GM10248 (cell line): ENCODE results near the gene CDH12.
"Not testable (repeated sequence)": the region's sequence is repeated elsewhere in the genome, so short reads cannot be mapped to it uniquely, and the experiment has no call there.

Source experiments
- CTCF ChIA-PET: fragments of 300-600 bp; sonication (Branson Sonifier 250); formaldehyde crosslinking; extraction: SDS; loops from one replicate; lab custom pipeline; 2021; ENCODE audit warnings: antibody characterized with exemption; lab: Yijun Ruan, JAX
- POLR2A ChIA-PET: fragments of 350-650 bp; sonication (Branson Sonifier 250); formaldehyde crosslinking; extraction: SDS; loops from one replicate; lab custom pipeline; 2020; ENCODE audit warnings: antibody characterized with exemption; lab: Yijun Ruan, JAX
- DNase-seq: peaks from one replicate; pipeline ENCODE4 v3.0.0; 2012; ENCODE audit errors: extremely low spot score
- CTCF ChIP-seq: IDR thresholded peaks from 2 replicates; pipeline ENCODE4 v1.5.1; 2012; ENCODE audit warnings: mild to moderate bottlenecking, low read depth; ENCODE audit errors: extremely low read depth, missing control alignments, control extremely low read depth

CDH12 gene

GRCh38 chr5:22351178-22351577, 502.0 kb downstream of the CDH12 start:
- CTCF ChIA-PET = no interaction called here

GRCh38 chr5:22348027-22348426, 505.1 kb downstream of the CDH12 start:
- no peak for TF ChIP-seq CTCF
- CTCF ChIA-PET = interaction anchor here (1.6 kb wide), 1 partner anchor 9 kb away, joined by 8 read pairs; no protein-coding TSS in a partner anchor
- POLR2A ChIA-PET = no interaction called here

More at GRCh38 chr5:22351178-22351577, 502.0 kb downstream of the CDH12 start:
- DNase-seq = no peak
- no peak for TF ChIP-seq CTCF
- POLR2A ChIA-PET = no interaction called here

GRCh38 chr5:22344000-22344399, 509.1 kb downstream of the CDH12 start:
- no peak for DNase-seq
- no peak for TF ChIP-seq CTCF
- ChIA-PET POLR2A (no interaction called here), CTCF (no interaction called here)

More at GRCh38 chr5:22348027-22348426, 505.1 kb downstream of the CDH12 start:
- no peak for DNase-seq

- ChIA-PET POLR2A (no interaction called here), CTCF (no interaction called here)
- TF ChIP-seq CTCF = no peak
- no peak for DNase-seq
Measured at GRCh38 chr5:22341406-22341805, 511.7 kb downstream of the CDH12 start.

GRCh38 chr5:22332949-22333348, 520.2 kb downstream of the CDH12 start:
- CTCF ChIA-PET, DNase-seq, POLR2A ChIA-PET: not testable (repeated sequence)

GRCh38 chr5:22329683-22330082, 523.5 kb downstream of the CDH12 start:
- no peak for DNase-seq
- POLR2A ChIA-PET = no interaction called here
- no peak for TF ChIP-seq CTCF
- CTCF ChIA-PET = no interaction called here

- POLR2A ChIA-PET = no interaction called here
- no peak for TF ChIP-seq CTCF
- CTCF ChIA-PET = no interaction called here
- DNase-seq = no peak
Measured at GRCh38 chr5:22319798-22320197, 533.3 kb downstream of the CDH12 start.
